SK-N-MC (cell line): ENCODE measurements around the gene LPIN2.

Experiments used
- DNase-seq: peaks from one replicate; pipeline ENCODE4 v3.0.0-alpha.2; 2011; ENCODE audit warnings: low read depth, low spot score
- H3K27ac ChIP-seq: fragments of 200-600 bp; sonication (generic); 2 replicates; pipeline ENCODE4 v1.5.1; 2016; ENCODE audit warnings: mixed run types
- H3K36me3 ChIP-seq: fragments of 200-600 bp; sonication (generic); 2 replicates; pipeline ENCODE4 v1.6.1; 2017; ENCODE audit warnings: antibody characterized with exemption, low read length, mixed read lengths; ENCODE audit not compliant: insufficient read depth
- H3K4me3 ChIP-seq: fragments of 200-600 bp; sonication (generic); 2 replicates; pipeline ENCODE4 v1.5.1; 2016
- H3K9ac ChIP-seq: fragments of 200-600 bp; sonication (generic); 2 replicates; pipeline ENCODE4 v1.8.0; 2017; ENCODE audit warnings: mixed run types, mixed read lengths; ENCODE audit not compliant: insufficient read length
- H3K9me3 ChIP-seq: fragments of 200-600 bp; sonication (generic); 2 replicates; pipeline ENCODE4 v1.6.1; 2017; ENCODE audit warnings: low read depth, mild to moderate bottlenecking, antibody characterized with exemption, low read length, moderate library complexity, mixed read lengths
- EZH2 ChIP-seq: fragments of 200-600 bp; sonication (generic); IDR thresholded peaks from one replicate; pipeline ENCODE4 v1.6.1; 2017; ENCODE audit warnings: antibody characterized with exemption
- FOXP2 ChIP-seq: optimal IDR thresholded peaks from 2 replicates; pipeline ENCODE3; 2011; ENCODE audit warnings: mild to moderate bottlenecking, moderate library complexity; ENCODE audit not compliant: insufficient read depth; ENCODE audit errors: extremely low read length, control extremely low read depth
- POLR2AphosphoS5 ChIP-seq: IDR thresholded peaks from 2 replicates; pipeline ENCODE4 v1.6.1; 2012; ENCODE audit warnings: mild to moderate bottlenecking, low read depth, low read length, borderline replicate concordance

The LPIN2 gene

GRCh38 chr18:2982452-2983269, 30.3 kb downstream of the LPIN2 start:
- Histone ChIP-seq H3K9me3 (no peaks in the 10 kb centered on the region), H3K27ac (peak overlapping the region; percentile 92), H3K36me3 (no peaks in the 10 kb centered on the region), H3K9ac (peak overlapping the region; percentile 36), H3K4me3 (peak overlapping the region; percentile 59)
- TF ChIP-seq FOXP2 (no peak), EZH2 (no peak)
- peak; percentile 32 for DNase-seq

- Histone ChIP-seq H3K9ac (peak overlapping the region; percentile 43), H3K4me3 (no peak overlapping the region; the same call in 1 of the 2 replicates), H3K27ac (peak overlapping the region; percentile 92), H3K36me3 (no peaks in the 10 kb centered on the region), H3K9me3 (no peaks in the 10 kb centered on the region)
- TF ChIP-seq EZH2, result no peak
- no peak for TF ChIP-seq FOXP2
- TF ChIP-seq POLR2AphosphoS5, result no peak
- DNase-seq, result no peak
These were observed 30.9 kb downstream of the LPIN2 start for GRCh38 chr18:2982022-2982421.

GRCh38 chr18:2981212-2981728, 31.7 kb downstream of the LPIN2 start:
- Histone ChIP-seq H3K9me3 (no peaks in the 10 kb centered on the region), H3K27ac (peak overlapping the region; percentile 92), H3K36me3 (no peaks in the 10 kb centered on the region), H3K4me3 (peak overlapping the region; percentile 17), H3K9ac (peak overlapping the region; percentile 43)
- TF ChIP-seq POLR2AphosphoS5 (no peak), FOXP2 (no peak), EZH2 (no peak)
- DNase-seq, result no peak

- Histone ChIP-seq H3K4me3 (peak overlapping the region; percentile 62), H3K9me3 (no peaks in the 10 kb centered on the region), H3K27ac (peak overlapping the region; percentile 92), H3K9ac (peak overlapping the region; percentile 10), H3K36me3 (no peaks in the 10 kb centered on the region)
- TF ChIP-seq EZH2, result no peak
- no peak for TF ChIP-seq FOXP2
- TF ChIP-seq POLR2AphosphoS5, result no peak
- peak; percentile 34 for DNase-seq
These were observed 32.8 kb downstream of the LPIN2 start for GRCh38 chr18:2979871-2980790.

GRCh38 chr18:2979129-2979528, 33.8 kb downstream of the LPIN2 start:
- no peaks in the 10 kb centered on the region for H3K36me3 ChIP-seq
- H3K9me3 ChIP-seq, result no peaks in the 10 kb centered on the region
- H3K27ac ChIP-seq, result peak overlapping the region; percentile 92; the same call in 1 of the 2 replicates
- no peak overlapping the region for H3K9ac ChIP-seq
- no peak for DNase-seq
- no peak overlapping the region for H3K4me3 ChIP-seq
- TF ChIP-seq FOXP2, result no peak
- TF ChIP-seq POLR2AphosphoS5, result no peak
- no peak for TF ChIP-seq EZH2

GRCh38 chr18:2978661-2979106, 34.3 kb downstream of the LPIN2 start:
- H3K27ac ChIP-seq, result no peak overlapping the region
- TF ChIP-seq FOXP2 (no peak), POLR2AphosphoS5 (no peak), EZH2 (no peak)
- H3K9ac ChIP-seq, result no peak overlapping the region
- no peak overlapping the region for H3K4me3 ChIP-seq
- no peak for DNase-seq
- H3K9me3 ChIP-seq, result no peaks in the 10 kb centered on the region
- H3K36me3 ChIP-seq, result no peaks in the 10 kb centered on the region

GRCh38 chr18:2978208-2978607, 34.7 kb downstream of the LPIN2 start:
- H3K9ac ChIP-seq, result no peak overlapping the region
- TF ChIP-seq EZH2, result no peak
- H3K4me3 ChIP-seq, result no peak overlapping the region
- DNase-seq, result no peak
- no peaks in the 10 kb centered on the region for H3K36me3 ChIP-seq
- no peak overlapping the region for H3K27ac ChIP-seq
- no peaks in the 10 kb centered on the region for H3K9me3 ChIP-seq
